GM20431 (cell line): ENCODE results near the gene NISCH.

Source experiments
- in situ Hi-C: fragments of 300-500 bp; cut with MseI, MboI; formaldehyde crosslinking; loops from one replicate; pipeline ENCODE4 v1.15.0; 2020; ENCODE audit warnings: low sequenced_read_pairs; ENCODE audit not compliant: unreplicated experiment

NISCH gene

DNA sequence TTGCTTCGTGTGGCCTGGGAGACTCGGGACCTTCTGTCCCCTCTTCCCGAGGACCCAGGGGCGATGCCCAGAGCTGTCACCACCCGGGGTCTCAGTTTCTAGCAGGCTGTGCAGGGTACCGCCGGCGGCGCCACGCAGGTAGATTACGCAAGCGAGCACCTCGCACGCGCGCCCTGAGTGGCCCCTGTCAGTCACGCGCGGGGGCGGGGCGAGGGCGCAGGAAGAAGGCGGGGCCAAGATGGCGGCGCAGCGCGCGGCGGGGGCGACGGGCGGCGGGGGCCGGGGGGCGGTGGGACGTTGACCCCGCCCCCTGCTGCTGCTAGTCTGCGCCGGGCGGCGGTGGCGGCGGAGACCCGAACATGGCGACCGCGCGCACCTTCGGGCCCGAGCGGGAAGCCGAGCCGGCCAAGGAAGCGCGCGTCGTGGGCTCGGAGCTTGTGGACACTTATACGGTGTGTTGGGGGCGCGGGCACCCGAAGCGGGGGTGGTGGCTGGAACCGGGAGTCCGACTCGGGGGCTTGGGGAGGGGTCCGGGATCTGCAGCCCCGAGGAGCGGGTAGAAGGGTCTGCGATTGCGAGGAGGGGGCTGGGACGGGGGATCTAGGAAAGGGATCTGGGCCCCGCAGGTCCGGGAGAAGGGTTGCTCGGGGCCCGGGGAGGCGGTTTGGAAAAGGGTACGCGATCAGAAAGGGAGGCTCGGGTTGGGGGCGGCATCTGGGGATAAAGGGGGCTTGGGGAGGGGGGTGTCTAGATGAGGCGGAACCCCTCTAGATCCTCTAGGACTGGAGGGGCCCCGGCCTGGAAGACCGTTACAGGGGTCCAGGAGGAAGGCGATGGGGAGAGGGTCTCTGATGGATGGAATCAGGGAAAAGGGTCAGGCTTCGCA lies at the start of gene NISCH:
TSS of gene NISCH (plus strand) at position 322 of the 886 bp plus-strand sequence. CDS start at position 360, 38 bp downstream.
- in situ Hi-C loops = no loop called here

GRCh38 chr3:52406231-52406661 lies 49.2 kb upstream of the NISCH start:
- in situ Hi-C loops = no loop called here

GRCh38 chr3:52406791-52407510 lies 48.5 kb upstream of the NISCH start:
- in situ Hi-C loops = no loop called here

- in situ Hi-C loops = no loop called here
Observed at GRCh38 chr3:52407779-52408178, 47.6 kb upstream of the NISCH start.

DNA sequence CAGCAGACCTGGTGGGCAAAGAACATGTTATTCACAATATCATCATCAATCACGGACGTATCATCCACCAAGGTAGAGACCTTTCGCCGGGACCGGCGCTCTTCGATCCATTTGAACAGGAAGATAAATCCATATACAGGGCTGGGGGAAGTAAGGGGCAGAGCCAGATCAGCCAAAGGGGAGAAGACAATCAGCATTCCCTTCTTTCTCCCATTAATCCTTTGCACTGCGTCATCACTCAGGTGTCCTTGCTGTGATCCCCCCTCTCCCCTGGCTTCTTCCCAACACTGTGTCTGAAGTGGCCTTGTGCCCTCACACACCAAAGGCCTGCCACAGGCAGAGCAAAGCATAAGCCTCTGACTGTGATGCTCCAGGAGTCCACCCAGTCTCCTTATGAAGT lies 46.9 kb upstream of the NISCH start:
- in situ Hi-C loops = no loop called here

DNA sequence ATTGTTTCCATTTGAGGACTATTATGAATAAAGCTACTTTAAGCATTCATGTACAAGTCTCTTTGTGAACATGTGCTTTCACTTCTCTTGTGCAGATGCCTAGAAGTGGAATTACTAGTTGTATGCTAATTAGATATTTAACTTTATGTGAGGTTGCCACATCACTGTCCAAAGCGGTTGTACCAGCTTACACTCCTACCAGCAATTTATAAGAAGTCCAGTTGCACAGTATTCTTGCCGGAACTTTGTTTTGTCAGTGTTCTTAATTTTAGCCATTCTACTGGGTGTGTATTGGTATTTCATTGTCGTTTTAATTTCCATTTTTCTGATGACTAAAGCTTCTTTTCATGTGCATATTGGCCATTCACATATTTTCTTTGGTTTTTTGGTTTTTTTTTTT lies 39.6 kb upstream of the NISCH start:
- in situ Hi-C loops = no loop called here

DNA sequence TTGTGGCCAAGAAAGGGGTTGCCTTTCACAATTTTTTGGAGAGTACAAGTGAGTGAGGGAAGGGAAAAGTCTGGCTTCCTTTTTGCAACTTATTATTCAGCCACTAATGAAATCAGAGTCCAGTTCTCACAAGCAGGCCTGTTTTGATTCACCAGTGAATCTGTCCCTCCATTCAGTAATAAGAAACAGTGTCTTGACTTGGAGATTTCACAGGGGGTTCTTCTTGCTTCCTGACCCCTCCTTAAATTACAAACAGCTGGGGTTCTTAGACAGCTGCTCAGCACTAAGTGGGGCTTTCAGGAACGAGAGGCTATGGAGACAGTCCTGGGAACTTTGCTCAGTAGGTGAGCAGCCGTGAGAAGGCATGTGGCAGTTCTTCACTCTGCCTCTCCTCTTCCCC lies 35.0 kb upstream of the NISCH start:
- in situ Hi-C loops = no loop called here

GRCh38 chr3:52422669-52423068 lies 32.7 kb upstream of the NISCH start:
- in situ Hi-C loops = no loop called here

DNA sequence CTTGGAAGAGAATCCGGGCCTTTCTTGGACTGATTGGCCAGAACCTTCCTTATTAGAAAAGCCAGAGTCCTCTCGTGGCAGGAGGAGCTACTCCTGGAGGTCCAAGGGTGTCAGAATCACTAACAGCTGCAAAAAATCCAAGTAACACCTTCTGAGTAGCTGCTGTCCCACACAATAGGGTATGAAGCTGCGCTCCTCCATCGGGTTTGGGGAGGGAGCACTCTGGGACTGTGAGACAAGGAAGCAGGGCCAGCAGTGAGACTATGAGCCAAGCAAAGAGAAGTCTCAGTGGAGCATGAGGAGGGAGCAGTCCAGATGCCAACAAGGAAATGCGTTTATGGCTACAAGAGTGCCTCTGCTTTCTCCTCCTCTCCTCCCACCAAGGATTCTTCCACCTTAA lies 32.2 kb upstream of the NISCH start:
- in situ Hi-C loops = no loop called here

- in situ Hi-C loops = no loop called here
Observed at GRCh38 chr3:52428151-52429005, 27.0 kb upstream of the NISCH start.

- in situ Hi-C loops = no loop called here
Observed at GRCh38 chr3:52429031-52429430, 26.4 kb upstream of the NISCH start.

DNA sequence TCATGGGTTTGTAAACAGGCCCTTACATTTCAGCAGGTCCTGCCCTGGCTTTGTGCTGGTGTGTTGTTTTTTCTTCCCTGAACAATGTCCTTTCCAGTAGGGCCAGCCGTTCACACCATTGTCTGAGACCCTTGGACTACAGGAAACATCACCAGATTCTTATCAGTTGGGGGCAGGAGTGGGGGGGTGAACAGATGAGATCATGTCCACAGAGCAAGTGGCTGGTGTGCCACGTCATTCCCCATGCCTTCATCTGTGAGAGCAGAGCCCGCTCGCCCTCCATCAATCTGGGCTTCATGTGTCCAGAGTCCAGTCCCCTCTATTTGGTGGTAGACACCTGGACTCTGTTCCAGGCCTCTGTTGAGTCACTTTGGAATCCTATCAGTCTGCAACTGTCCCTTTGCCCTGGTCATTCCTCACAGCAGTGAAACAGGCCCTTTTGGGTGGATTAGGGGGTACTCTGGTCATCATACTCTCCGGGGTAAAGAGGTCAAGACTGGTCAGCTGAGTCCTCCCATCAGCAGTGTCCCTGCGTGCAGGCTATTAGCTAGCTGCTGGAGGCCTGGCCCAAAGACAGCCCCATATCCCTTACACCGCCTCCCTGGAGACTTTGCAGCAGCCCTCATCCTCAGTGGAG lies 25.5 kb upstream of the NISCH start:
- in situ Hi-C loops = no loop called here

- in situ Hi-C loops = no loop called here
Observed at GRCh38 chr3:52430416-52430810, 25.0 kb upstream of the NISCH start.

GRCh38 chr3:52431459-52432223 lies 23.8 kb upstream of the NISCH start:
- in situ Hi-C loops = no loop called here

GRCh38 chr3:52432225-52432624 lies 23.2 kb upstream of the NISCH start:
- in situ Hi-C loops = no loop called here

GRCh38 chr3:52432691-52433141 lies 22.7 kb upstream of the NISCH start:
- in situ Hi-C loops = no loop called here

- in situ Hi-C loops = no loop called here
Observed at GRCh38 chr3:52433328-52433995, 21.9 kb upstream of the NISCH start.

- in situ Hi-C loops = no loop called here
Observed at GRCh38 chr3:52433996-52434479, 21.4 kb upstream of the NISCH start.
